WTC11 (cell line): Measurements from ENCODE around the gene PC.

ENCODE experiments used
- ESRRA ChIP-seq: sonication (generic); formaldehyde crosslinking; IDR thresholded peaks from 2 replicates; pipeline ENCODE4 v1.8.1; 2022; ENCODE audit warnings: mild to moderate bottlenecking, missing genetic modification reagents, borderline replicate concordance
- ETV6 ChIP-seq: sonication (generic); formaldehyde crosslinking; IDR thresholded peaks from 2 replicates; pipeline ENCODE4 v1.8.1; 2022; ENCODE audit warnings: mild to moderate bottlenecking, missing genetic modification reagents
- IRF1 ChIP-seq: sonication (generic); formaldehyde crosslinking; IDR thresholded peaks from 2 replicates; pipeline ENCODE4 v1.8.0; 2023; ENCODE audit warnings: missing genetic modification reagents
- SMAD4 ChIP-seq: sonication (generic); formaldehyde crosslinking; IDR thresholded peaks from 2 replicates; pipeline ENCODE4 v1.8.0; 2022; ENCODE audit warnings: mild to moderate bottlenecking, missing genetic modification reagents
- TCF7 ChIP-seq: sonication (generic); formaldehyde crosslinking; IDR thresholded peaks from 2 replicates; pipeline ENCODE4 v1.8.0; 2022; ENCODE audit warnings: mild to moderate bottlenecking, low read depth, missing genetic modification reagents, moderate library complexity
- USF2 ChIP-seq: sonication (generic); formaldehyde crosslinking; IDR thresholded peaks from 2 replicates; pipeline ENCODE4 v1.8.1; 2023; ENCODE audit warnings: mild to moderate bottlenecking, missing genetic modification reagents, moderate library complexity
- ZNF121 ChIP-seq: sonication (generic); formaldehyde crosslinking; IDR thresholded peaks from 2 replicates; pipeline ENCODE4 v1.8.0; 2023; ENCODE audit warnings: missing genetic modification reagents
- ZNF512 ChIP-seq: sonication (generic); formaldehyde crosslinking; IDR thresholded peaks from 2 replicates; pipeline ENCODE4 v1.8.1; 2022; ENCODE audit warnings: missing genetic modification reagents, borderline replicate concordance
- TF ChIP-seq, protein P1 (sequence below): fragments of 200-600 bp; IDR thresholded peaks from 2 replicates; pipeline ENCODE4 v1.8.0; 2022; ENCODE audit warnings: antibody characterized with exemption
- TF ChIP-seq, protein P2 (sequence below): sonication (generic); formaldehyde crosslinking; IDR thresholded peaks from 2 replicates; pipeline ENCODE4 v1.8.0; 2022; ENCODE audit warnings: mild to moderate bottlenecking, missing genetic modification reagents

GRCh38 chr11:66986178-66986545, 28.0 kb upstream of the PC start:
- TF ChIP-seq, protein P1, sequence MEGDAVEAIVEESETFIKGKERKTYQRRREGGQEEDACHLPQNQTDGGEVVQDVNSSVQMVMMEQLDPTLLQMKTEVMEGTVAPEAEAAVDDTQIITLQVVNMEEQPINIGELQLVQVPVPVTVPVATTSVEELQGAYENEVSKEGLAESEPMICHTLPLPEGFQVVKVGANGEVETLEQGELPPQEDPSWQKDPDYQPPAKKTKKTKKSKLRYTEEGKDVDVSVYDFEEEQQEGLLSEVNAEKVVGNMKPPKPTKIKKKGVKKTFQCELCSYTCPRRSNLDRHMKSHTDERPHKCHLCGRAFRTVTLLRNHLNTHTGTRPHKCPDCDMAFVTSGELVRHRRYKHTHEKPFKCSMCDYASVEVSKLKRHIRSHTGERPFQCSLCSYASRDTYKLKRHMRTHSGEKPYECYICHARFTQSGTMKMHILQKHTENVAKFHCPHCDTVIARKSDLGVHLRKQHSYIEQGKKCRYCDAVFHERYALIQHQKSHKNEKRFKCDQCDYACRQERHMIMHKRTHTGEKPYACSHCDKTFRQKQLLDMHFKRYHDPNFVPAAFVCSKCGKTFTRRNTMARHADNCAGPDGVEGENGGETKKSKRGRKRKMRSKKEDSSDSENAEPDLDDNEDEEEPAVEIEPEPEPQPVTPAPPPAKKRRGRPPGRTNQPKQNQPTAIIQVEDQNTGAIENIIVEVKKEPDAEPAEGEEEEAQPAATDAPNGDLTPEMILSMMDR = no peak
- TF ChIP-seq ZNF121 (CRISPR knock-in tag) (no peak), SMAD4 (no peak), ZNF512 (CRISPR knock-in tag) (no peak), IRF1 (CRISPR knock-in tag) (no peak), TCF7 (CRISPR knock-in tag) (no peak), USF2 (CRISPR knock-in tag) (no peak), ETV6 (no peak), ESRRA (CRISPR knock-in tag) (no peak)
- TF ChIP-seq, protein P2, sequence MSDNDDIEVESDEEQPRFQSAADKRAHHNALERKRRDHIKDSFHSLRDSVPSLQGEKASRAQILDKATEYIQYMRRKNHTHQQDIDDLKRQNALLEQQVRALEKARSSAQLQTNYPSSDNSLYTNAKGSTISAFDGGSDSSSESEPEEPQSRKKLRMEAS (CRISPR knock-in tag) = no peak
